SK-N-SH (cell line): Measurements from ENCODE around the gene INHBB.

Experiments
- CTCF ChIP-seq: fragments of 200-600 bp; sonication (generic); IDR thresholded peaks from 2 replicates; pipeline ENCODE4 v1.6.1; 2017; ENCODE audit warnings: antibody characterized with exemption, mild to moderate bottlenecking, moderate library complexity
- MXI1 ChIP-seq: IDR thresholded peaks from 2 replicates; pipeline ENCODE4 v1.6.1; 2012; ENCODE audit warnings: mild to moderate bottlenecking, low read depth, low read length, improper control_type of control experiment
- POLR2AphosphoS5 ChIP-seq: IDR thresholded peaks from 2 replicates; pipeline ENCODE4 v1.6.1; 2012; ENCODE audit warnings: low read depth, low read length
- RCOR1 ChIP-seq: fragments of 150-350 bp; IDR thresholded peaks from 2 replicates; pipeline ENCODE4 v1.6.1; 2017; ENCODE audit warnings: antibody characterized with exemption, low read length
- TF ChIP-seq, protein P1 (sequence below): IDR thresholded peaks from 2 replicates; pipeline ENCODE4; 2012
- TF ChIP-seq, protein P2 (sequence below): IDR thresholded peaks from 2 replicates; pipeline ENCODE4 v1.4.0; 2012; ENCODE audit warnings: low read depth

DNA sequence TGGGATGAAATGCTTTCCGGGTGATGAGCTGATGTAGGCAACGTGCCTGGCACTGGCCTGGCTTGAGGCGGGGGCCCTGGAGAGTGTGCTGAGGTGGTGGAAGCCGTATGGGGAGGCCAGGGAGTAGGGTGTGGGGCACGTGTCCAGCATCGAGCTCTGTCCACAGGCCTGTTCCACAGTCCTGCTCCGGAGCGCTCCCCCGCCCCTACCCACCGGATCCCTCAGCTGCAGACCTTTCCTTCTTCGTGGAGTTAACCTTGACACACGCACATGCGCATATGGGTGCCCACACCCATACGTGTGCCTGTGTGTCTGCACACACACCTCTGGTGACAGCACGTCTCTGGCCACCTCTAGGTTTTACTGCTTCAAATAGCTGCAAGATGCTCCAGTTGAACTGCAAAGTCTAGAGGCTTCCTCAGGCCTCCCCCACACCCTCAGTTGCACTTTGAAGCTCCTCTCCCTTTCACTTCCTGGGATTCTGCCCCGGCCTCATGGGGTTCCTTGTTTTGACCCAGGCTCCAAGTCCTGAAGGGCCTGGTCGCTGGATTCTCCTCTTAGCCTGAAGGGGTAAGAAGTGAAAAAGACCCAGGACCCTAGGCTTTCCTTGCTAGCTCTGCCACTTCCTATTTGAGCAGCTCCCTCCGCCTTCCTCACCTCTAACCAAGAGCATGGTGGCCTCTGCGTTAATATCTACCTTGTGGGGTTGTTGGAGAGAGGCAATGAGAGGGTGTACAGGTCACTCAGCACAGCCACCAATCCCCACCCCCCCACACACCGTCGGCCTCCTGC, 49.5 kb downstream of the INHBB start:
- TF ChIP-seq RCOR1, result no peak
- TF ChIP-seq CTCF, result no peak
- TF ChIP-seq, protein P1, sequence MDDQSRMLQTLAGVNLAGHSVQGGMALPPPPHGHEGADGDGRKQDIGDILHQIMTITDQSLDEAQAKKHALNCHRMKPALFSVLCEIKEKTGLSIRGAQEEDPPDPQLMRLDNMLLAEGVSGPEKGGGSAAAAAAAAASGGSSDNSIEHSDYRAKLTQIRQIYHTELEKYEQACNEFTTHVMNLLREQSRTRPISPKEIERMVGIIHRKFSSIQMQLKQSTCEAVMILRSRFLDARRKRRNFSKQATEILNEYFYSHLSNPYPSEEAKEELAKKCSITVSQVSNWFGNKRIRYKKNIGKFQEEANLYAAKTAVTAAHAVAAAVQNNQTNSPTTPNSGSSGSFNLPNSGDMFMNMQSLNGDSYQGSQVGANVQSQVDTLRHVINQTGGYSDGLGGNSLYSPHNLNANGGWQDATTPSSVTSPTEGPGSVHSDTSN, result no peak
- TF ChIP-seq MXI1, result no peak
- TF ChIP-seq POLR2AphosphoS5, result no peak
- TF ChIP-seq, protein P2, sequence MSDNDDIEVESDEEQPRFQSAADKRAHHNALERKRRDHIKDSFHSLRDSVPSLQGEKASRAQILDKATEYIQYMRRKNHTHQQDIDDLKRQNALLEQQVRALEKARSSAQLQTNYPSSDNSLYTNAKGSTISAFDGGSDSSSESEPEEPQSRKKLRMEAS, result no peak
